ENCODE measurements around the gene NXPE3.
"Not testable (repeated sequence)": the region's sequence is repeated elsewhere in the genome, so short reads cannot be mapped to it uniquely, and the experiment has no call there.

NXPE3 gene

GRCh38 chr3:101779047-101779821 is at the start of gene NXPE3:
Gene NXPE3 (plus strand): TSS chr3:101779211. CDS start chr3:101785597, 6,386 bp downstream.
- DNase-seq (ENCODE audit: low read depth in 1 of 2, low spot score in 1 of 2): peak; percentile 69 to 85
- no peak for TF ChIP-seq JUND (IDR thresholded peaks at IDR 0.05; ENCODE audit: low read depth)
- in situ Hi-C loops (cut with HindIII; ENCODE audit: low pct_unique_long_range_greater_than_20kb, low sequenced_read_pairs): no loop called here

GRCh38 chr3:101729586-101729985 is 49.4 kb upstream of the NXPE3 start:
- no peak for DNase-seq (ENCODE audit: low read depth in 1 of 2, low spot score in 1 of 2)

DNA sequence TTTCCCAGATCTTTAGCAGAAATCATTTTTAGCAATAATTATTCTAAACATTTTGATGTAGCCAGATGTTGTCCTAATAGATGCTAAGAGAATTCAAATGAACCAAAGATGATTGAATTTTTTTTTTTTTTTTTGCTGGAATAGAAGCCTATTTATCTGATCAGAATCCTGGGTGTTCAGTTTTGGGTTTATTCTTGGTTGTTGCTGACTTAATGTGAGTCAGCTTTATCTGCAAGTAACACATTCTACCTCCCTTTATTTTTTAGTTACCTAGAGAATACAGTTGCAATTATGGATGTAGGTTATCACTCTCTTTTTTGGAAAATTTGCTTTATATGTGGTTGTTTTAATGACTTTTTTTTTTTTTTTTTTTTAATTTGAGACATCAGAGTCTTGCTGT is 48.2 kb upstream of the NXPE3 start:
- TF ChIP-seq JUND (IDR thresholded peaks at IDR 0.05; ENCODE audit: low read depth): no peak
- no peak for DNase-seq (ENCODE audit: low read depth in 1 of 2, low spot score in 1 of 2)
- in situ Hi-C loops (cut with HindIII; ENCODE audit: low pct_unique_long_range_greater_than_20kb, low sequenced_read_pairs): no loop called here

More at GRCh38 chr3:101729586-101729985, 49.4 kb upstream of the NXPE3 start:
- no peak for TF ChIP-seq JUND (IDR thresholded peaks at IDR 0.05; ENCODE audit: low read depth)
- in situ Hi-C loops (cut with HindIII; ENCODE audit: low pct_unique_long_range_greater_than_20kb, low sequenced_read_pairs): no loop called here

DNA sequence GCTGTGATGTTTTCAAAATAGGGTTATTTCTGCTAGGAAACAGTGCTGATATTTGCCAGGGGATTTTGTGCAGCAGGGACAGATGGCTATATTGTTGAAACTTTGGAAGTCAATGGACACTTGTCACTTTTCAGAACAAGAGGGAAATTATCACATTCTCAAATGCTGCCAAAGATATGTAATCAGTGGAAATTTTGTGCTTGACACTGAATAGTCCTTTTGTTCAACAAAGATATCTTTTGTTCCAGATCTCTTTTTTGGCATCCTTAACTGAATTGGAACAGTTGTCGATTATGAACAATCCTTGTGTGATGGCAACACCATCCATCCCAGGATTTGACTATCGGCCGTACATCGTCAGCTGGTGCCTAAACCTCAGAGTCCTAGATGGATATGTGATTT is 46.8 kb upstream of the NXPE3 start:
- in situ Hi-C loops (cut with HindIII; ENCODE audit: low pct_unique_long_range_greater_than_20kb, low sequenced_read_pairs): no loop called here
- TF ChIP-seq JUND (IDR thresholded peaks at IDR 0.05; ENCODE audit: low read depth): no peak
- no peak for DNase-seq (ENCODE audit: low read depth in 1 of 2, low spot score in 1 of 2)

DNA sequence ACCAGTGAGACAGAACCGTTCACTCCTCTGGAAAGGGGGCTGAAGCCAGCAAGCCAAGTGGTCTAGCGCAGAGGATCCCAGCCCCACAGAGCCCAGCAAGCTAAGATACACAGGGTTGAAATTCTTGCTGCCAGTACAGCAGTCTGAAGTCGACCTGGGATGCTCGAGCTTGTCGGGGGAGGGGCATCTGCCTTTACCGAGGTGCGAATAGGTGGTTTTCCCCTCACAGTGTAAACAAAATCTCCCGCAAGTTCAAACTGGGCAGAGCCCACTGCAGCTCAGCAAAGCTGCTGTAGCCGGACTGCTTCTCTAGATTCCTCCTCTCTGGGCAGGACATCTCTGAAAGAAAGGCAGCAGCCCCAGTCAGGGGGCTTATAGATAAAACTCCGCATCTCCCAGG is 43.2 kb upstream of the NXPE3 start:
- in situ Hi-C loops (cut with HindIII; ENCODE audit: low pct_unique_long_range_greater_than_20kb, low sequenced_read_pairs): no loop called here
- TF ChIP-seq JUND (IDR thresholded peaks at IDR 0.05; ENCODE audit: low read depth): no peak
- no peak for DNase-seq (ENCODE audit: low read depth in 1 of 2, low spot score in 1 of 2)

DNA sequence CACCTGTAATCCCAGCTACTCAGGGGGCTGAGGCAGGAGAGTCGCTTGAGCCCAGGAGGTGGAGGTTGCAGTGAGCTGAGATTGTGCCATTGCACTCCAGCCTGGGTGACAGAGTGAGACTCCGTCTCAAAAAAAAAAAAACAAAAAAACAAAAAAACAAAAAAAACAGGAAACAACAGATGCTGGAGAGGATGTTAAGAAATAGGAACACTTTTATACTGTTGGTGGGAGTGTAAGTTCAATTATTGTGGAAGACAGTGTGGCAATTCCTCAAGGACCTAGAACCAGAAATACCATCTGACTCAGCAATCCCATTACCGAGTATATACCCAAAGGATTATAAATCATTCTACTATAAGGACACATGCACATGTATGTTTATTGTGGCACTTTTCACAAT is 37.1 kb upstream of the NXPE3 start:
- in situ Hi-C loops (cut with HindIII; ENCODE audit: low pct_unique_long_range_greater_than_20kb, low sequenced_read_pairs): not testable (repeated sequence)

GRCh38 chr3:101744811-101745210 is 34.2 kb upstream of the NXPE3 start:
- in situ Hi-C loops (cut with HindIII; ENCODE audit: low pct_unique_long_range_greater_than_20kb, low sequenced_read_pairs): no loop called here
- DNase-seq (ENCODE audit: low read depth in 1 of 2, low spot score in 1 of 2): peak; percentile 18 to 73
- no peak for TF ChIP-seq JUND (IDR thresholded peaks at IDR 0.05; ENCODE audit: low read depth)

More for the DNA sequence above, 37.1 kb upstream of the NXPE3 start:
- DNase-seq (ENCODE audit: low read depth in 1 of 2, low spot score in 1 of 2): not testable (repeated sequence)

GRCh38 chr3:101745934-101746333 is 33.1 kb upstream of the NXPE3 start:
- in situ Hi-C loops (cut with HindIII; ENCODE audit: low pct_unique_long_range_greater_than_20kb, low sequenced_read_pairs); DNase-seq (ENCODE audit: low read depth in 1 of 2, low spot score in 1 of 2): not testable (repeated sequence)

GRCh38 chr3:101753386-101754113 is 25.5 kb upstream of the NXPE3 start:
- in situ Hi-C loops (cut with HindIII; ENCODE audit: low pct_unique_long_range_greater_than_20kb, low sequenced_read_pairs); DNase-seq (ENCODE audit: low read depth in 1 of 2, low spot score in 1 of 2): not testable (repeated sequence)

GRCh38 chr3:101758224-101758623 is 20.8 kb upstream of the NXPE3 start:
- no peak for DNase-seq (ENCODE audit: low read depth in 1 of 2, low spot score in 1 of 2)
- in situ Hi-C loops (cut with HindIII; ENCODE audit: low pct_unique_long_range_greater_than_20kb, low sequenced_read_pairs): no loop called here
- no peak for TF ChIP-seq JUND (IDR thresholded peaks at IDR 0.05; ENCODE audit: low read depth)

GRCh38 chr3:101762041-101762646 is 16.9 kb upstream of the NXPE3 start:
- no peak for TF ChIP-seq JUND (IDR thresholded peaks at IDR 0.05; ENCODE audit: low read depth)
- in situ Hi-C loops (cut with HindIII; ENCODE audit: low pct_unique_long_range_greater_than_20kb, low sequenced_read_pairs): no loop called here

DNA sequence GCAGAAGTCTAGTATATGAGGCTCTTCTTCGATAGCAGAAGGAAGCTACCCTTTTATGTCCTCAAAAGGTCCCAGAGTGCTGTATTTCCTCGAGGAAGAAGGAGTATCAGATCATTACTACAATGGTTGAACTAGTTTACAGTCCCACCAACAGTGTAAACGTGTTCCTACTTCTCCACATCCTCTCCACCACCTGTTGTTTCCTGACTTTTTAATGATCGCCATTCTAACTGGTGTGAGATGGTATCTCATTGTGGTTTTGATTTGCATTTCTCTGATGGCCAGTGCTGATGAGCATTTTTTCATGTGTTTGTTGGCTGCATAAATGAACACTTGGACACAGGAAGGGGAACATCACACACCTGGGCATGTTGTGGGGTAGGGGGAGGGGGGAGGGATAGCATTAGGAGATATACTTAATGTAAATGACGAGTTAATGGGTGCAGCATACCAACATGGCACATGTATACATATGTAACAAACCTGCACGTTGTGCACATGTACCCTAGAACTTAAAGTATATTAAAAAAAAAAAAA is 1.2 kb upstream of the NXPE3 start:
- DNase-seq (ENCODE audit: low read depth in 1 of 2, low spot score in 1 of 2); in situ Hi-C loops (cut with HindIII; ENCODE audit: low pct_unique_long_range_greater_than_20kb, low sequenced_read_pairs): not testable (repeated sequence)

More at GRCh38 chr3:101762041-101762646, 16.9 kb upstream of the NXPE3 start:
- no peak for DNase-seq (ENCODE audit: low read depth in 1 of 2, low spot score in 1 of 2)
